ENCODE measurements around the gene THBS2.

THBS2 gene

DNA sequence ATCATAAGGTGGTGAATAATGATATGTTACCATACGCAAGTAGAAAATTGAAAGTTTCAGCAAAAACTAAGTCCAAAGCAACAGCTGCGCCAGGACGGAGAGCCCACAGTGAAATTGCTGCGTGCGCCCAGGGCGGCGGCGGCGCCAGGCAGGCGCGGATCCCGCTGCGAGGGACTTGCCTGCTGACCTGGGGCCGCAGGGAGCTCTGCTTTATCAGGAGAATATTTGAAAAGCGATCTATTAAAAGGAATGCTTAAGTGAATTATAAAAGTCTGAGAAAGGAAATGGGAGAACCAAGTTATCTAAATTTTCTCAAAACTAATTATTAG lies 85.4 kb downstream of the THBS2 start:
- no peak overlapping the region for H3K4me3 ChIP-seq (ENCODE audit: low read depth, low read length)

DNA sequence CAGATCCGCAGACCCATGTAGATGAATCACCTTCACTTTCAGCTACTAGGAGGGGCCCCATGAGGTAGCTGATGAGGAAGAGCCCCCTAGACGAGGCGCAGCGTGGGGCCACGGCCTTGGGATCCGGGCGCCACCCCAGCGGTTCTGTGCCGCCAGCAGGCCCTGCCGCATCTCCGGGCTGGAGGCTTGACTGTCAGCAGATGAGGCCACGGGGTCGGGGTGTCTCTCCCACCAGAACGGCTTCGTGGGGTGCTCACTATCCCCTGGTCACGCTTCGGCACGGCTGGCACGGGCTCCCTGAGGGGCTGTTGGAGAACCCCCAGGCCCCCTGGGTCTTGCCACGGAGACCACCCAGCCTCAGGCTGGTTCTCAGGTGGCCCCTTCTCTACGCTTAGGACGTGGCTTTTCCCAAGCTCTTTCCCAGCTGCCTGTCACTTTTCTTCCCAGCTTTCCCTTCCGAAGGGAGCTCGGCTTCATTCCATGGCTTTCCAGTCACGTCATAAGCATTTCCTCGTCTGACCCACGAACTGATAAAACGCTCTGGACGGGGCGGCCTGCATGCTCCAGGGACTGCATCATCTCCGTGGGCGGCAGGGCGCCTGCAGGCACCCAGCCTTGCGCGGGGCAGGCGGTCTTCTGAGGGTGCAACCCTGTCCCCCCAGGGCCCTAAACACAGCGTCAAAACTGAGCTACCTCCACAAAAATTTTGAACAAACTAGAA lies 85.9 kb downstream of the THBS2 start:
- H3K4me3 ChIP-seq (ENCODE audit: low read depth, low read length) = no peak overlapping the region

DNA sequence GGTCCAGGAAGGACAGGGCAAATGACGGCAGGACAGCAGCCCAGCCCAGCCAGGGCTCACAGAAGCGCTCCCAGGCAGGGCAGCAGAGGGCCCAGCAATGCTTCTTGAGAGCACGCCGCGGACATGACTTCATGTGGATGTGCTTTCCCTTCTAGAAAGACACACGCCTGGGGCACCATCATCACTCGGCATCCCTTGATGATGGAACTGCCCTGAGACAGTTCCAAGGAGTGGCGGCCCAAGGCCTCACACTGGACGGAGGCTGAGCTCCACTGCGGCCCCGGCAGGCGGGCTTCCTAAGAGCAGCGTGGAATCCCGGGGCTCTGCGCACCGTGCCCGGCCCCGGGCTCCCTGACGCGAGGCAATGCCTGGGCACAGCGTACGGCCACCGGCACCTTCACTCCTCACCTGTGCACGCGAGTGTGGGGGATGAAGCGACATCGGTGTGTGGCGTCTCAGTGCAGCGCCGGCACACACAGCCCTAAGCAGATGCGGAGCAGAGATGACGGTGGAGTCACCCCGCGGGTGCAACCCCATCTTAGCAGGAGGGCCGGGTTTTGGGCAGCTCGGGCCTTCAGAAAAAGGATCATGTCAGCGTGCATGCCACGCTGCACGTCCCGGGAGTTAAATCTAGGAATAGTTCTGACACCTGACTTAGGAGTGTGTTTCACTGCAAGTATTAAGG lies 86.6 kb downstream of the THBS2 start:
- H3K4me3 ChIP-seq (ENCODE audit: low read depth, low read length) = no peak overlapping the region

All from iPS-11a (cell line).